GM23338 (cell line): ENCODE results near the gene PHACTR1.

Experiments
- EZH2 ChIP-seq: fragments of 200-600 bp; sonication (generic); IDR thresholded peaks from one replicate; pipeline ENCODE4 v1.8.0; 2017; ENCODE audit warnings: antibody characterized with exemption, mild to moderate bottlenecking, low read depth; ENCODE audit not compliant: unreplicated experiment
- POLR2AphosphoS5 ChIP-seq: IDR thresholded peaks from 2 replicates; pipeline ENCODE4 v1.6.1; 2016; ENCODE audit warnings: antibody characterized with exemption, low read depth
- TF ChIP-seq, protein P1 (sequence below), 2 experiments: fragments of 200-600 bp in 1 of 2; sonication (generic) in 1 of 2; conservative IDR thresholded peaks; 2 replicates each; pipeline versions ENCODE4 v1.5.1 to v1.6.1; 2016 to 2017; ENCODE audit warnings: antibody characterized with exemption in 2 of 2, low read depth in 2 of 2, mild to moderate bottlenecking in 2 of 2, moderate library complexity in 1 of 2
- TF ChIP-seq, protein P2 (sequence below): IDR thresholded peaks from one replicate; pipeline ENCODE4 v1.6.1; 2018; ENCODE audit warnings: antibody characterized with exemption; ENCODE audit not compliant: unreplicated experiment
- TF ChIP-seq, protein P3 (sequence below): fragments of 250-450 bp; sonication (Bioruptor Pico); IDR thresholded peaks from 2 replicates; pipeline ENCODE4 v1.5.0; 2020; ENCODE audit warnings: mild to moderate bottlenecking, moderate library complexity

DNA sequence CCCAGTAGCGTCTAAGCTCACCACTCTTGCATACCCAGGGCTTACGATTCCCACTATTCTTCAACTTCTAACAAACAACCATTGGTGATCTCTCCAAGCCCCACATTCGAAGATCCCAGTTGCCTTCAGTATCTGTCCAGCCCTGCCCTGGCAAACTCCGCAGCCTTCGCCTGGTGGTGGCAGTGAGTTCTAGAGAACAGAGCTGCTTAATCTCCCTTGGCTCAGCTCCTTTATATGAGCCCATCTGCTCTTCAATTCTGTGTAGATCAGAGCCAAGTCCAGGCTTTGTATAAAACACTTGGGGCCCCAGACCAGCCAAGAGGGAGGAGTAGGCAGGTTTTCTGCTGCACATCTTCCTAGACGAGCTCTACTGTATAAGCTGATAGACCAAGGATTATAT is 193.3 kb downstream of the PHACTR1 start:
- TF ChIP-seq, protein P1, sequence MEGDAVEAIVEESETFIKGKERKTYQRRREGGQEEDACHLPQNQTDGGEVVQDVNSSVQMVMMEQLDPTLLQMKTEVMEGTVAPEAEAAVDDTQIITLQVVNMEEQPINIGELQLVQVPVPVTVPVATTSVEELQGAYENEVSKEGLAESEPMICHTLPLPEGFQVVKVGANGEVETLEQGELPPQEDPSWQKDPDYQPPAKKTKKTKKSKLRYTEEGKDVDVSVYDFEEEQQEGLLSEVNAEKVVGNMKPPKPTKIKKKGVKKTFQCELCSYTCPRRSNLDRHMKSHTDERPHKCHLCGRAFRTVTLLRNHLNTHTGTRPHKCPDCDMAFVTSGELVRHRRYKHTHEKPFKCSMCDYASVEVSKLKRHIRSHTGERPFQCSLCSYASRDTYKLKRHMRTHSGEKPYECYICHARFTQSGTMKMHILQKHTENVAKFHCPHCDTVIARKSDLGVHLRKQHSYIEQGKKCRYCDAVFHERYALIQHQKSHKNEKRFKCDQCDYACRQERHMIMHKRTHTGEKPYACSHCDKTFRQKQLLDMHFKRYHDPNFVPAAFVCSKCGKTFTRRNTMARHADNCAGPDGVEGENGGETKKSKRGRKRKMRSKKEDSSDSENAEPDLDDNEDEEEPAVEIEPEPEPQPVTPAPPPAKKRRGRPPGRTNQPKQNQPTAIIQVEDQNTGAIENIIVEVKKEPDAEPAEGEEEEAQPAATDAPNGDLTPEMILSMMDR (conservative IDR thresholded peaks at IDR 0.05; ENCODE audit: low read depth in 2 of 2): peak in 1 of 2 experiments; percentile 16; a peak in 1 of 4 replicates
- TF ChIP-seq, protein P2, sequence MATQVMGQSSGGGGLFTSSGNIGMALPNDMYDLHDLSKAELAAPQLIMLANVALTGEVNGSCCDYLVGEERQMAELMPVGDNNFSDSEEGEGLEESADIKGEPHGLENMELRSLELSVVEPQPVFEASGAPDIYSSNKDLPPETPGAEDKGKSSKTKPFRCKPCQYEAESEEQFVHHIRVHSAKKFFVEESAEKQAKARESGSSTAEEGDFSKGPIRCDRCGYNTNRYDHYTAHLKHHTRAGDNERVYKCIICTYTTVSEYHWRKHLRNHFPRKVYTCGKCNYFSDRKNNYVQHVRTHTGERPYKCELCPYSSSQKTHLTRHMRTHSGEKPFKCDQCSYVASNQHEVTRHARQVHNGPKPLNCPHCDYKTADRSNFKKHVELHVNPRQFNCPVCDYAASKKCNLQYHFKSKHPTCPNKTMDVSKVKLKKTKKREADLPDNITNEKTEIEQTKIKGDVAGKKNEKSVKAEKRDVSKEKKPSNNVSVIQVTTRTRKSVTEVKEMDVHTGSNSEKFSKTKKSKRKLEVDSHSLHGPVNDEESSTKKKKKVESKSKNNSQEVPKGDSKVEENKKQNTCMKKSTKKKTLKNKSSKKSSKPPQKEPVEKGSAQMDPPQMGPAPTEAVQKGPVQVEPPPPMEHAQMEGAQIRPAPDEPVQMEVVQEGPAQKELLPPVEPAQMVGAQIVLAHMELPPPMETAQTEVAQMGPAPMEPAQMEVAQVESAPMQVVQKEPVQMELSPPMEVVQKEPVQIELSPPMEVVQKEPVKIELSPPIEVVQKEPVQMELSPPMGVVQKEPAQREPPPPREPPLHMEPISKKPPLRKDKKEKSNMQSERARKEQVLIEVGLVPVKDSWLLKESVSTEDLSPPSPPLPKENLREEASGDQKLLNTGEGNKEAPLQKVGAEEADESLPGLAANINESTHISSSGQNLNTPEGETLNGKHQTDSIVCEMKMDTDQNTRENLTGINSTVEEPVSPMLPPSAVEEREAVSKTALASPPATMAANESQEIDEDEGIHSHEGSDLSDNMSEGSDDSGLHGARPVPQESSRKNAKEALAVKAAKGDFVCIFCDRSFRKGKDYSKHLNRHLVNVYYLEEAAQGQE: no peak
- TF ChIP-seq, protein P3, sequence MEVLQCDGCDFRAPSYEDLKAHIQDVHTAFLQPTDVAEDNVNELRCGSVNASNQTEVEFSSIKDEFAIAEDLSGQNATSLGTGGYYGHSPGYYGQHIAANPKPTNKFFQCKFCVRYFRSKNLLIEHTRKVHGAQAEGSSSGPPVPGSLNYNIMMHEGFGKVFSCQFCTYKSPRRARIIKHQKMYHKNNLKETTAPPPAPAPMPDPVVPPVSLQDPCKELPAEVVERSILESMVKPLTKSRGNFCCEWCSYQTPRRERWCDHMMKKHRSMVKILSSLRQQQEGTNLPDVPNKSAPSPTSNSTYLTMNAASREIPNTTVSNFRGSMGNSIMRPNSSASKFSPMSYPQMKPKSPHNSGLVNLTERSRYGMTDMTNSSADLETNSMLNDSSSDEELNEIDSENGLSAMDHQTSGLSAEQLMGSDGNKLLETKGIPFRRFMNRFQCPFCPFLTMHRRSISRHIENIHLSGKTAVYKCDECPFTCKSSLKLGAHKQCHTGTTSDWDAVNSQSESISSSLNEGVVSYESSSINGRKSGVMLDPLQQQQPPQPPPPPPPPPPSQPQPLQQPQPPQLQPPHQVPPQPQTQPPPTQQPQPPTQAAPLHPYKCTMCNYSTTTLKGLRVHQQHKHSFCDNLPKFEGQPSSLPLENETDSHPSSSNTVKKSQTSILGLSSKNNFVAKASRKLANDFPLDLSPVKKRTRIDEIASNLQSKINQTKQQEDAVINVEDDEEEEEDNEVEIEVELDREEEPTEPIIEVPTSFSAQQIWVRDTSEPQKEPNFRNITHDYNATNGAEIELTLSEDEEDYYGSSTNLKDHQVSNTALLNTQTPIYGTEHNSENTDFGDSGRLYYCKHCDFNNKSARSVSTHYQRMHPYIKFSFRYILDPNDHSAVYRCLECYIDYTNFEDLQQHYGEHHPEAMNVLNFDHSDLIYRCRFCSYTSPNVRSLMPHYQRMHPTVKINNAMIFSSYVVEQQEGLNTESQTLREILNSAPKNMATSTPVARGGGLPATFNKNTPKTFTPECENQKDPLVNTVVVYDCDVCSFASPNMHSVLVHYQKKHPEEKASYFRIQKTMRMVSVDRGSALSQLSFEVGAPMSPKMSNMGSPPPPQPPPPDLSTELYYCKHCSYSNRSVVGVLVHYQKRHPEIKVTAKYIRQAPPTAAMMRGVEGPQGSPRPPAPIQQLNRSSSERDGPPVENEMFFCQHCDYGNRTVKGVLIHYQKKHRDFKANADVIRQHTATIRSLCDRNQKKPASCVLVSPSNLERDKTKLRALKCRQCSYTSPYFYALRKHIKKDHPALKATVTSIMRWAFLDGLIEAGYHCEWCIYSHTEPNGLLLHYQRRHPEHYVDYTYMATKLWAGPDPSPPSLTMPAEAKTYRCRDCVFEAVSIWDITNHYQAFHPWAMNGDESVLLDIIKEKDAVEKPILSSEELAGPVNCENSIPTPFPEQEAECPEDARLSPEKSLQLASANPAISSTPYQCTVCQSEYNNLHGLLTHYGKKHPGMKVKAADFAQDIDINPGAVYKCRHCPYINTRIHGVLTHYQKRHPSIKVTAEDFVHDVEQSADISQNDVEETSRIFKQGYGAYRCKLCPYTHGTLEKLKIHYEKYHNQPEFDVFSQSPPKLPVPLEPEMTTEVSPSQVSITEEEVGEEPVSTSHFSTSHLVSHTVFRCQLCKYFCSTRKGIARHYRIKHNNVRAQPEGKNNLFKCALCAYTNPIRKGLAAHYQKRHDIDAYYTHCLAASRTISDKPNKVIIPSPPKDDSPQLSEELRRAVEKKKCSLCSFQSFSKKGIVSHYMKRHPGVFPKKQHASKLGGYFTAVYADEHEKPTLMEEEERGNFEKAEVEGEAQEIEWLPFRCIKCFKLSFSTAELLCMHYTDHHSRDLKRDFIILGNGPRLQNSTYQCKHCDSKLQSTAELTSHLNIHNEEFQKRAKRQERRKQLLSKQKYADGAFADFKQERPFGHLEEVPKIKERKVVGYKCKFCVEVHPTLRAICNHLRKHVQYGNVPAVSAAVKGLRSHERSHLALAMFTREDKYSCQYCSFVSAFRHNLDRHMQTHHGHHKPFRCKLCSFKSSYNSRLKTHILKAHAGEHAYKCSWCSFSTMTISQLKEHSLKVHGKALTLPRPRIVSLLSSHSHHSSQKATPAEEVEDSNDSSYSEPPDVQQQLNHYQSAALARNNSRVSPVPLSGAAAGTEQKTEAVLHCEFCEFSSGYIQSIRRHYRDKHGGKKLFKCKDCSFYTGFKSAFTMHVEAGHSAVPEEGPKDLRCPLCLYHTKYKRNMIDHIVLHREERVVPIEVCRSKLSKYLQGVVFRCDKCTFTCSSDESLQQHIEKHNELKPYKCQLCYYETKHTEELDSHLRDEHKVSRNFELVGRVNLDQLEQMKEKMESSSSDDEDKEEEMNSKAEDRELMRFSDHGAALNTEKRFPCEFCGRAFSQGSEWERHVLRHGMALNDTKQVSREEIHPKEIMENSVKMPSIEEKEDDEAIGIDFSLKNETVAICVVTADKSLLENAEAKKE: no peak
- TF ChIP-seq POLR2AphosphoS5 (no peak), EZH2 (no peak)
